ENCODE results near the gene CREBZF. TPM values are rescaled to one million over a fixed set of nuclear protein-coding genes. Genes with fewer than 3 reads are reported as not detected.
A peak's percentile ranks its signal among the peaks of the same experiment; 100 is the strongest.
"Not testable (repeated sequence)": the region's sequence is repeated elsewhere in the genome, so short reads cannot be mapped to it uniquely, and the experiment has no call there.

Gene CREBZF
- total RNA-seq, 1 experiment from 2014 or later: 24.0 TPM

GRCh38 chr11:85627998-85628770 is 36.7 kb downstream of the CREBZF start, which contains the start of gene TMEM126B:
TSS of gene TMEM126B (plus strand) at chr11:85628593. CDS start at chr11:85628608, 15 bp downstream.
- peak; percentile 99 for DNase-seq (ENCODE audit: low read depth)

GRCh38 chr11:85627332-85627997 is 37.5 kb downstream of the CREBZF start, which contains the start of gene DLG2:
TSS of gene DLG2 (minus strand) at chr11:85627344.
- DNase-seq (ENCODE audit: low read depth): peak; percentile 31

GRCh38 chr11:85626496-85626895 is 38.4 kb downstream of the CREBZF start:
- DNase-seq (ENCODE audit: low read depth): no peak

- no peak for DNase-seq (ENCODE audit: low read depth)
Observed at GRCh38 chr11:85620256-85620655, 44.7 kb downstream of the CREBZF start.

- DNase-seq (ENCODE audit: low read depth): peak; percentile 24
Observed at GRCh38 chr11:85619499-85619898, 45.4 kb downstream of the CREBZF start.

GRCh38 chr11:85611643-85612042 is 53.3 kb downstream of the CREBZF start:
- DNase-seq (ENCODE audit: low read depth): not testable (repeated sequence)

Other genes with a start within 250 kb of the CREBZF start
- gene DLG2, start 37.8 kb downstream of the CREBZF start, total RNA-seq (2014; rRNA removed; shearing (Covaris generic)): 0.23 and 0.34 TPM in 2 replicates
- gene TMEM126B, start 36.5 kb downstream of the CREBZF start, total RNA-seq (2014; rRNA removed; shearing (Covaris generic)): 88.7 and 93.6 TPM in 2 replicates
- gene TMEM126A, start 17.2 kb downstream of the CREBZF start, total RNA-seq (2014; rRNA removed; shearing (Covaris generic)): 38.9 and 39.4 TPM in 2 replicates
- 0.16 TPM in 1 of 2 replicates, not detected in the other for gene CCDC89, start 21.1 kb upstream of the CREBZF start, total RNA-seq (2014; rRNA removed; shearing (Covaris generic))
- 19.6 and 23.4 TPM in 2 replicates for gene SYTL2, start 146.0 kb upstream of the CREBZF start, total RNA-seq (2014; rRNA removed; shearing (Covaris generic))
- gene CCDC83, start 190.3 kb upstream of the CREBZF start, total RNA-seq (2014; rRNA removed; shearing (Covaris generic)): not detected in 2 replicates

Data from HT1080 (cell line).